HL-60 (cell line): ENCODE measurements around the gene ARFGEF3.

ENCODE experiments used
- DNase-seq, 2 experiments: peaks; one replicate each; pipeline ENCODE4 v3.0.0-alpha.2; 2010 to 2020; ENCODE audit warnings: low read depth in 1 of 2, low spot score in 1 of 2
- H3K27ac ChIP-seq: fragments of 250-450 bp; sonication (Bioruptor Pico); replicated peaks from 2 replicates; pipeline ENCODE4 v1.5.1; 2020; ENCODE audit warnings: mild to moderate bottlenecking, moderate library complexity
- H3K27me3 ChIP-seq: fragments of 250-450 bp; sonication (Bioruptor Pico); 2 replicates; pipeline ENCODE4 v1.5.1; 2021; ENCODE audit warnings: mild to moderate bottlenecking, moderate library complexity; ENCODE audit not compliant: insufficient read depth, poor library complexity, severe bottlenecking
- H3K4me3 ChIP-seq: replicated peaks from 2 replicates; pipeline ENCODE4 v1.5.1; 2011; ENCODE audit warnings: mild to moderate bottlenecking, control low read depth, low read length; ENCODE audit not compliant: insufficient read depth
- GABPA ChIP-seq: IDR thresholded peaks from 2 replicates; pipeline ENCODE4 v1.6.1; 2012; ENCODE audit warnings: low read depth
- POLR2AphosphoS5 ChIP-seq: IDR thresholded peaks from 2 replicates; pipeline ENCODE4 v1.6.1; 2012; ENCODE audit warnings: low read depth
- SPI1 ChIP-seq: IDR thresholded peaks from 2 replicates; pipeline ENCODE4 v1.6.1; 2012; ENCODE audit warnings: low read depth, mild to moderate bottlenecking, borderline replicate concordance
- TF ChIP-seq, protein P1 (sequence below): IDR thresholded peaks from 2 replicates; pipeline ENCODE4 v1.6.1; 2012; ENCODE audit warnings: low read depth; ENCODE audit not compliant: insufficient replicate concordance
- TF ChIP-seq, protein P2 (sequence below): IDR thresholded peaks from one replicate; pipeline ENCODE4 v1.5.1; 2011; ENCODE audit warnings: low read length, control low read depth, inconsistent platforms; ENCODE audit not compliant: insufficient read depth

ARFGEF3 gene

DNA sequence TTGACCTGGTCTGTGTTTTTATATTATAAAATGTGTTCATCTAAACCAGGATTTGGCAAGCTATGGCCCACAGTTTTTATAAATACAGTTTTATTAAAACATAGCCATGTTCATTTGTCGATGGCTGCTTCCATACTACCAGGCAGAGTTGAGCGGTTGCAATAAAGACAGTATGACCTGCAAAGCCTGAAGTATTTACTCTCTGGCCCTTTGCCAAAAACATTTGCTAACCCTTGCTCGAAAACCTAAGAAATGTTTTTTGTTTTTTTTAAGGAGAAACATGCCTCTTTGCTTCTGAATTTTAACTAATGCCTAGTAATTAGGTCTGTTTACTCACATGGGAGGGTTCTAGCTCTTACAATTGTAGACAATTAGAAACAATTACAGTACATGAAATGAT is 148.6 kb downstream of the ARFGEF3 start:
- Histone ChIP-seq H3K4me3 (no peak overlapping the region), H3K27ac (no peak overlapping the region), H3K27me3 (peaks cover 4% of the 10 kb centered on the region)
- DNase-seq = no peak
- TF ChIP-seq, protein P1, sequence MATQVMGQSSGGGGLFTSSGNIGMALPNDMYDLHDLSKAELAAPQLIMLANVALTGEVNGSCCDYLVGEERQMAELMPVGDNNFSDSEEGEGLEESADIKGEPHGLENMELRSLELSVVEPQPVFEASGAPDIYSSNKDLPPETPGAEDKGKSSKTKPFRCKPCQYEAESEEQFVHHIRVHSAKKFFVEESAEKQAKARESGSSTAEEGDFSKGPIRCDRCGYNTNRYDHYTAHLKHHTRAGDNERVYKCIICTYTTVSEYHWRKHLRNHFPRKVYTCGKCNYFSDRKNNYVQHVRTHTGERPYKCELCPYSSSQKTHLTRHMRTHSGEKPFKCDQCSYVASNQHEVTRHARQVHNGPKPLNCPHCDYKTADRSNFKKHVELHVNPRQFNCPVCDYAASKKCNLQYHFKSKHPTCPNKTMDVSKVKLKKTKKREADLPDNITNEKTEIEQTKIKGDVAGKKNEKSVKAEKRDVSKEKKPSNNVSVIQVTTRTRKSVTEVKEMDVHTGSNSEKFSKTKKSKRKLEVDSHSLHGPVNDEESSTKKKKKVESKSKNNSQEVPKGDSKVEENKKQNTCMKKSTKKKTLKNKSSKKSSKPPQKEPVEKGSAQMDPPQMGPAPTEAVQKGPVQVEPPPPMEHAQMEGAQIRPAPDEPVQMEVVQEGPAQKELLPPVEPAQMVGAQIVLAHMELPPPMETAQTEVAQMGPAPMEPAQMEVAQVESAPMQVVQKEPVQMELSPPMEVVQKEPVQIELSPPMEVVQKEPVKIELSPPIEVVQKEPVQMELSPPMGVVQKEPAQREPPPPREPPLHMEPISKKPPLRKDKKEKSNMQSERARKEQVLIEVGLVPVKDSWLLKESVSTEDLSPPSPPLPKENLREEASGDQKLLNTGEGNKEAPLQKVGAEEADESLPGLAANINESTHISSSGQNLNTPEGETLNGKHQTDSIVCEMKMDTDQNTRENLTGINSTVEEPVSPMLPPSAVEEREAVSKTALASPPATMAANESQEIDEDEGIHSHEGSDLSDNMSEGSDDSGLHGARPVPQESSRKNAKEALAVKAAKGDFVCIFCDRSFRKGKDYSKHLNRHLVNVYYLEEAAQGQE = no peak

DNA sequence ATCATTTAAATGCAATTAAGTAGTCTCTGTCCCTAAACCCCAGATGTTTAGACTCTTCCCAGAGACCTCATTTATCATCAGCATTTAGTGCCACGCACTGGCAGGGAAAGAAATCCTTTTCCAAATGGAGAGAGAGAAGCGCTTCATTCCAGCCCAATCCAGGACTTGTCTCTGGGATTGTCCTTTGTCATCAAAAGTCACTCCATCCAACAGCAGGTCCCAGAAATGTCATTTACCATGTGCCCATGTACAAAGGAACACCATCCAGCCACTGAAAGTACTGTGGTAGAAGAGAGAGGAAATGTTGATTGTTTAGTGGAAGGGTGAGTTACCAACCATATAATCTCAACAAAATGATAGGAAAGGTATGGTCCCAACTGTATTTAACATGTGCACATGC is 149.1 kb downstream of the ARFGEF3 start:
- no peak overlapping the region for H3K27ac ChIP-seq
- DNase-seq = no peak
- peaks cover 4% of the 10 kb centered on the region for H3K27me3 ChIP-seq
- H3K4me3 ChIP-seq = no peak overlapping the region
- TF ChIP-seq, protein P1 = no peak
- no peak for TF ChIP-seq POLR2AphosphoS5
- no peak for TF ChIP-seq GABPA
- TF ChIP-seq, protein P2, sequence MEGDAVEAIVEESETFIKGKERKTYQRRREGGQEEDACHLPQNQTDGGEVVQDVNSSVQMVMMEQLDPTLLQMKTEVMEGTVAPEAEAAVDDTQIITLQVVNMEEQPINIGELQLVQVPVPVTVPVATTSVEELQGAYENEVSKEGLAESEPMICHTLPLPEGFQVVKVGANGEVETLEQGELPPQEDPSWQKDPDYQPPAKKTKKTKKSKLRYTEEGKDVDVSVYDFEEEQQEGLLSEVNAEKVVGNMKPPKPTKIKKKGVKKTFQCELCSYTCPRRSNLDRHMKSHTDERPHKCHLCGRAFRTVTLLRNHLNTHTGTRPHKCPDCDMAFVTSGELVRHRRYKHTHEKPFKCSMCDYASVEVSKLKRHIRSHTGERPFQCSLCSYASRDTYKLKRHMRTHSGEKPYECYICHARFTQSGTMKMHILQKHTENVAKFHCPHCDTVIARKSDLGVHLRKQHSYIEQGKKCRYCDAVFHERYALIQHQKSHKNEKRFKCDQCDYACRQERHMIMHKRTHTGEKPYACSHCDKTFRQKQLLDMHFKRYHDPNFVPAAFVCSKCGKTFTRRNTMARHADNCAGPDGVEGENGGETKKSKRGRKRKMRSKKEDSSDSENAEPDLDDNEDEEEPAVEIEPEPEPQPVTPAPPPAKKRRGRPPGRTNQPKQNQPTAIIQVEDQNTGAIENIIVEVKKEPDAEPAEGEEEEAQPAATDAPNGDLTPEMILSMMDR = no peak
- no peak for TF ChIP-seq SPI1

DNA sequence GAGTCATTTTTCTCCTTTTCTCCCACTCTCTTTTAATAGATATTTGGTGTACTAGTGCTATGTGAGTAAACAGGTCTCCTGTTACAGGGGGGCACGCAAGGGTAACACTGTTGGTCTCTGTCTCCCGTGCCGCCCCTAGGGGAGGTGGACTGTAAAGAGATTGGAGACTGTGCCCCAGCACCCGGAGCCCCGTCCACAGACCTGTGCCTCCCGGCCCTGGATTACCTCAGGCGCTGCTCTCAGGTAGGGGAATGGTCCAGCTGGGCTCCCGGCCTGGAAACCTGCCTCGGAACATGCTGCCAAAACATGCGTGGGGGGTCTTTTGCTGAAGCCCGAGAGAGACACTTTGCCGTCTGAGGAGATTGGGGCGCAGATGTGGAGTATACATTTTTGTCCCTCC is 149.5 kb downstream of the ARFGEF3 start:
- no peak overlapping the region for H3K27ac ChIP-seq
- no peak for TF ChIP-seq POLR2AphosphoS5
- TF ChIP-seq, protein P2 = no peak
- TF ChIP-seq, protein P1 = no peak
- no peak for TF ChIP-seq SPI1
- TF ChIP-seq GABPA = no peak
- no peak for DNase-seq
- no peak overlapping the region for H3K4me3 ChIP-seq
- H3K27me3 ChIP-seq = peaks cover 4% of the 10 kb centered on the region

DNA sequence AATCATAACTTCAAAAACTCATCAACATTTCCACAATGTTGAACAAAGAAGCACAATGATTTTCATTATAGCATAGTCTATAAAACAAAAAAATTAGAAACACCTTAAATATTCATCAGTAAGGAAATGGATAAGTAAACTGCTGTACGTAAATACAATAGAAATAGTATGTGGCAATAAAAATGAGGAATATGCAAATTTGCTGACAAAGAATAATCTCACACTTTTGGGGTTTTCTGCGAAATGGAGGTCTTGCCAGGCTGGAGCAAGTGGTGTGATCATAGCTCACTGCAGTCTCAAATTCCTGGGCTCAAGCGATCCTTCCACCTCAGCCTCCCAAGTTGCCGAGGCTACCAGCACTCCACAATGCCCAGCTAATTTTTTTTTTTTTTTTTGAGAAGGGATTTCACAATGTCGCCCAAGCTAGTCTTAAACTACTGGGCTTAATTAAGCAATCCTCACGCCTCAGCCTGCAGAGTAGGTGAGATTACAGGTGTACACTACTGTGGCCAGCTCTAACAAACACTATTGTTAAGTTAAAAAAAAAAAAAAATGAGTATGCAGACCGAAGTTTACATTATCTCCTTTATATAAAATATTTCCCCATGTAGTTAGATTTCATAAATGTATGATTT is 157.1 kb downstream of the ARFGEF3 start:
- TF ChIP-seq, protein P2 = no peak
- no peak for TF ChIP-seq SPI1
- no peak for TF ChIP-seq GABPA
- TF ChIP-seq POLR2AphosphoS5 = no peak
- TF ChIP-seq, protein P1 = no peak
- DNase-seq = no peak
- Histone ChIP-seq H3K4me3 (no peak overlapping the region), H3K27ac (no peak overlapping the region), H3K27me3 (peaks cover 2% of the 10 kb centered on the region)
